GM21786 (cell line): ENCODE measurements around the gene XIST.
"Not testable (repeated sequence)": the region's sequence is repeated elsewhere in the genome, so short reads cannot be mapped to it uniquely, and the experiment has no call there.

Experiments
- ATAC-seq: cut with Tn5 transposase; IDR thresholded peaks from one replicate; pipeline ENCODE4 v1.9.1; 2021; ENCODE audit not compliant: unreplicated experiment

XIST gene

GRCh38 chrX:73852467-73852866 lies at the start of gene XIST:
TSS of gene XIST (minus strand) at chrX:73852714.
- ATAC-seq, result no peak

- ATAC-seq, result not testable (repeated sequence)
These were observed 45.8 kb upstream of the XIST start for GRCh38 chrX:73898315-73898714.

- ATAC-seq, result not testable (repeated sequence)
These were observed 40.1 kb upstream of the XIST start for GRCh38 chrX:73892515-73893090.

GRCh38 chrX:73882260-73882659 lies 29.7 kb upstream of the XIST start:
- not testable (repeated sequence) for ATAC-seq

GRCh38 chrX:73877687-73878086 lies 25.2 kb upstream of the XIST start:
- ATAC-seq, result no peak

GRCh38 chrX:73876911-73877310 lies 24.4 kb upstream of the XIST start:
- ATAC-seq, result no peak

GRCh38 chrX:73868916-73869315 lies 16.4 kb upstream of the XIST start:
- no peak for ATAC-seq

GRCh38 chrX:73867144-73867543 lies 14.6 kb upstream of the XIST start:
- no peak for ATAC-seq

GRCh38 chrX:73863852-73864251 lies 11.3 kb upstream of the XIST start:
- no peak for ATAC-seq

- ATAC-seq, result no peak
These were observed 10.8 kb upstream of the XIST start for GRCh38 chrX:73863268-73863667.

- ATAC-seq, result no peak
These were observed 7.1 kb upstream of the XIST start for GRCh38 chrX:73859622-73860021.

- ATAC-seq, result no peak
These were observed 3.0 kb upstream of the XIST start for GRCh38 chrX:73855546-73855945.

GRCh38 chrX:73852022-73852421 lies 492 bp downstream of the XIST start:
- no peak for ATAC-seq

- peak; percentile 70 for ATAC-seq
These were observed 1.2 kb downstream of the XIST start for GRCh38 chrX:73851014-73852009.

- ATAC-seq, result no peak
These were observed 2.1 kb downstream of the XIST start for GRCh38 chrX:73850124-73851013.

GRCh38 chrX:73849073-73849472 lies 3.4 kb downstream of the XIST start:
- ATAC-seq, result no peak

GRCh38 chrX:73847991-73848390 lies 4.5 kb downstream of the XIST start:
- ATAC-seq, result no peak

- no peak for ATAC-seq
These were observed 5.4 kb downstream of the XIST start for GRCh38 chrX:73847100-73847499.

GRCh38 chrX:73842541-73843234 lies 9.8 kb downstream of the XIST start:
- ATAC-seq, result no peak

- ATAC-seq, result no peak
These were observed 11.2 kb downstream of the XIST start for GRCh38 chrX:73841337-73841736.
